Activated CD4-positive, alpha-beta T cell treated with anti-CD3 and anti-CD28 coated beads for 36 hours (primary cell): ENCODE results near the gene UBE2E2. TPM values are rescaled to one million over a fixed set of nuclear protein-coding genes. Genes with fewer than 3 reads are reported as not detected.

Source experiments
- ATAC-seq: fragments of 200-7000 bp; cut with Tn5 transposase; one replicate; pipeline ENCODE4 v1.10.0; 2021; ENCODE audit warnings: mild to moderate bottlenecking, moderate library complexity
- CTCF ChIA-PET: fragments of 350-600 bp; sonication (Branson Sonifier 250); formaldehyde crosslinking; loops from one replicate; lab custom pipeline; 2021; ENCODE audit warnings: antibody characterized with exemption; lab: Charles Lee
- POLR2A ChIA-PET: fragments of 350-600 bp; sonication (Branson Sonifier 250); formaldehyde crosslinking; loops from one replicate; lab custom pipeline; 2021; ENCODE audit warnings: antibody characterized with exemption, inconsistent platforms; lab: Charles Lee
- DNase-seq: peaks from one replicate; pipeline ENCODE4 v3.0.0-alpha.2; 2020
- H3K27ac Mint-ChIP-seq: one replicate; pipeline ENCODE4 v1.8.0; 2021; ENCODE audit warnings: mixed read lengths
- H3K27me3 Mint-ChIP-seq: one replicate; pipeline ENCODE4 v1.8.0; 2021; ENCODE audit warnings: mixed read lengths
- H3K36me3 Mint-ChIP-seq: one replicate; pipeline ENCODE4 v1.8.0; 2021; ENCODE audit warnings: low read depth, mixed read lengths
- H3K4me1 Mint-ChIP-seq: one replicate; pipeline ENCODE4 v1.8.0; 2021; ENCODE audit warnings: mixed read lengths
- H3K4me3 Mint-ChIP-seq: one replicate; pipeline ENCODE4 v1.8.0; 2021; ENCODE audit warnings: mild to moderate bottlenecking, moderate library complexity, mixed read lengths
- H3K9me3 Mint-ChIP-seq: one replicate; pipeline ENCODE4 v1.8.0; 2021; ENCODE audit warnings: low read depth, mixed read lengths
- intact Hi-C, 2 experiments: fragments of 100-400 bp; cut with DNase I in 1 of 2; cut with micrococcal nuclease in 1 of 2; formaldehyde crosslinking; loops; one replicate each; pipeline versions ENCODE4 v1.14.2 to v1.15.1; 2022 to 2024; cut with DNase I, micrococcal nuclease
- total RNA-seq, 2 experiments: library from RNA; stranded (reverse); gene quantifications; one replicate each; pipeline ENCODE4 v1.2.3, GENCODE V29; 2021

Gene UBE2E2
- 10 to 100 TPM; 13.5 to 18.2 TPM for total RNA-seq

GRCh38 chr3:23202921-23203707 lies at the start of gene UBE2E2:
TSS of gene UBE2E2 (plus strand) at chr3:23203327.
- intact Hi-C loops, result loop anchor here (1.0 to 10.0 kb wide), 6 partner anchors 234 to 742 kb away; partner anchors contain the start of genes NR1D2 (in 2 of the 2), UBE2E1 (in 2 of the 2), NKIRAS1 (in 1 of the 2) and RPL15 (in 1 of the 2)
- POLR2A ChIA-PET, result no interaction called here

GRCh38 chr3:23153436-23153835 lies 49.7 kb upstream of the UBE2E2 start:
- Mint-ChIP-seq H3K4me1 (no peaks in the 10 kb centered on the region), H3K27me3 (peaks cover 2% of the 10 kb centered on the region), H3K36me3 (no peaks in the 10 kb centered on the region), H3K27ac (no peak overlapping the region), H3K4me3 (no peak overlapping the region), H3K9me3 (peaks cover 3% of the 10 kb centered on the region)
- intact Hi-C loops, result no loop called here
- no peak for DNase-seq
- POLR2A ChIA-PET, result no interaction called here
- CTCF ChIA-PET, result interaction anchor here (0.8 kb wide), 1 partner anchor 22 kb away, joined by 3 read pairs; no protein-coding TSS in a partner anchor
- no peak for ATAC-seq

More at GRCh38 chr3:23202921-23203707, at the start of gene UBE2E2:
- CTCF ChIA-PET, result no interaction called here
- H3K27ac Mint-ChIP-seq, result peak within 1 kb of the TSS; percentile 76
- H3K4me3 Mint-ChIP-seq, result peak within 1 kb of the TSS; percentile 83
- peaks cover 11% of the 10 kb centered on the region for H3K27me3 Mint-ChIP-seq
- H3K4me1 Mint-ChIP-seq, result peaks cover 23% of the 10 kb centered on the region
- H3K9me3 Mint-ChIP-seq, result no peaks in the 10 kb centered on the region
- H3K36me3 Mint-ChIP-seq, result no peaks in the 10 kb centered on the region
- ATAC-seq, result peak; percentile 62
- peak; percentile 78 for DNase-seq

- ATAC-seq (no peak), DNase-seq (no peak)
- intact Hi-C loops, result no loop called here
- ChIA-PET POLR2A (no interaction called here), CTCF (no interaction called here)
- no peaks in the 10 kb centered on the region for H3K36me3 Mint-ChIP-seq
- H3K27ac Mint-ChIP-seq, result no peak overlapping the region
- no peak overlapping the region for H3K4me3 Mint-ChIP-seq
- peaks cover 4% of the 10 kb centered on the region for H3K27me3 Mint-ChIP-seq
- H3K4me1 Mint-ChIP-seq, result peaks cover 6% of the 10 kb centered on the region
- peaks cover 3% of the 10 kb centered on the region for H3K9me3 Mint-ChIP-seq
These were observed 45.8 kb upstream of the UBE2E2 start for GRCh38 chr3:23157331-23157730.

- Mint-ChIP-seq H3K9me3 (peaks cover 3% of the 10 kb centered on the region), H3K4me3 (no peak overlapping the region), H3K36me3 (no peaks in the 10 kb centered on the region), H3K27me3 (peaks cover 4% of the 10 kb centered on the region), H3K4me1 (peaks cover 6% of the 10 kb centered on the region), H3K27ac (no peak overlapping the region)
- ATAC-seq (no peak), DNase-seq (no peak)
- intact Hi-C loops, result no loop called here
- ChIA-PET CTCF (no interaction called here), POLR2A (no interaction called here)
These were observed 43.2 kb upstream of the UBE2E2 start for GRCh38 chr3:23159929-23160328.

- CTCF ChIA-PET, result interaction anchor here (0.6 kb wide), 1 partner anchor 116 kb away, joined by 3 read pairs; no protein-coding TSS in a partner anchor
These were observed 41.8 kb upstream of the UBE2E2 start for GRCh38 chr3:23161308-23161707.

GRCh38 chr3:23161896-23162570 lies 41.1 kb upstream of the UBE2E2 start:
- intact Hi-C loops, result no loop called here
- POLR2A ChIA-PET, result no interaction called here
- CTCF ChIA-PET, result no interaction called here
- Mint-ChIP-seq H3K36me3 (no peaks in the 10 kb centered on the region), H3K4me3 (no peak overlapping the region), H3K4me1 (peaks cover 6% of the 10 kb centered on the region), H3K27ac (peak overlapping the region; percentile 7), H3K9me3 (no peaks in the 10 kb centered on the region), H3K27me3 (peaks cover 2% of the 10 kb centered on the region)
- DNase-seq (no peak), ATAC-seq (no peak)

More at GRCh38 chr3:23161308-23161707, 41.8 kb upstream of the UBE2E2 start:
- peaks cover 2% of the 10 kb centered on the region for H3K27me3 Mint-ChIP-seq
- H3K4me1 Mint-ChIP-seq, result peaks cover 6% of the 10 kb centered on the region
- no peak for DNase-seq
- intact Hi-C loops, result no loop called here
- H3K9me3 Mint-ChIP-seq, result no peaks in the 10 kb centered on the region
- ATAC-seq, result no peak
- H3K27ac Mint-ChIP-seq, result no peak overlapping the region
- no peak overlapping the region for H3K4me3 Mint-ChIP-seq
- H3K36me3 Mint-ChIP-seq, result no peaks in the 10 kb centered on the region
- POLR2A ChIA-PET, result no interaction called here

GRCh38 chr3:23162934-23163333 lies 40.2 kb upstream of the UBE2E2 start:
- peaks cover 6% of the 10 kb centered on the region for H3K4me1 Mint-ChIP-seq
- ChIA-PET POLR2A (no interaction called here), CTCF (no interaction called here)
- no peak overlapping the region for H3K27ac Mint-ChIP-seq
- H3K27me3 Mint-ChIP-seq, result peaks cover 2% of the 10 kb centered on the region
- DNase-seq, result no peak
- no peaks in the 10 kb centered on the region for H3K36me3 Mint-ChIP-seq
- intact Hi-C loops, result no loop called here
- H3K9me3 Mint-ChIP-seq, result no peaks in the 10 kb centered on the region
- no peak overlapping the region for H3K4me3 Mint-ChIP-seq
- ATAC-seq, result no peak

- Mint-ChIP-seq H3K4me1 (peaks cover 6% of the 10 kb centered on the region), H3K27me3 (peaks cover 2% of the 10 kb centered on the region), H3K27ac (no peak overlapping the region), H3K9me3 (no peaks in the 10 kb centered on the region), H3K4me3 (no peak overlapping the region), H3K36me3 (no peaks in the 10 kb centered on the region)
- intact Hi-C loops, result no loop called here
- DNase-seq (no peak), ATAC-seq (no peak)
- ChIA-PET CTCF (interaction anchor here (0.8 kb wide), 1 partner anchor 68 kb away, joined by 5 read pairs; no protein-coding TSS in a partner anchor), POLR2A (no interaction called here)
These were observed 38.4 kb upstream of the UBE2E2 start for GRCh38 chr3:23164746-23165145.

GRCh38 chr3:23165571-23165970 lies 37.6 kb upstream of the UBE2E2 start:
- H3K9me3 Mint-ChIP-seq, result no peaks in the 10 kb centered on the region
- no peak overlapping the region for H3K27ac Mint-ChIP-seq
- CTCF ChIA-PET, result interaction anchor here (0.8 to 1.0 kb wide), 2 partner anchors 69 to 164 kb away, joined by 3 to 5 read pairs; no protein-coding TSS in a partner anchor
- intact Hi-C loops, result no loop called here
- DNase-seq, result no peak
- no peak overlapping the region for H3K4me3 Mint-ChIP-seq
- POLR2A ChIA-PET, result no interaction called here
- H3K4me1 Mint-ChIP-seq, result peaks cover 6% of the 10 kb centered on the region
- no peak for ATAC-seq
- no peaks in the 10 kb centered on the region for H3K36me3 Mint-ChIP-seq
- peaks cover 2% of the 10 kb centered on the region for H3K27me3 Mint-ChIP-seq

- ChIA-PET POLR2A (no interaction called here), CTCF (no interaction called here)
- H3K36me3 Mint-ChIP-seq, result no peaks in the 10 kb centered on the region
- ATAC-seq, result no peak
- H3K4me1 Mint-ChIP-seq, result peaks cover 6% of the 10 kb centered on the region
- DNase-seq, result no peak
- intact Hi-C loops, result no loop called here
- H3K27ac Mint-ChIP-seq, result no peak overlapping the region
- no peaks in the 10 kb centered on the region for H3K9me3 Mint-ChIP-seq
- no peak overlapping the region for H3K4me3 Mint-ChIP-seq
- peaks cover 2% of the 10 kb centered on the region for H3K27me3 Mint-ChIP-seq
These were observed 36.9 kb upstream of the UBE2E2 start for GRCh38 chr3:23166276-23166675.

GRCh38 chr3:23166845-23167244 lies 36.3 kb upstream of the UBE2E2 start:
- no peak for ATAC-seq
- Mint-ChIP-seq H3K27ac (no peak overlapping the region), H3K9me3 (no peaks in the 10 kb centered on the region), H3K36me3 (no peaks in the 10 kb centered on the region), H3K27me3 (peaks cover 2% of the 10 kb centered on the region), H3K4me3 (no peak overlapping the region), H3K4me1 (peaks cover 4% of the 10 kb centered on the region)
- CTCF ChIA-PET, result no interaction called here
- intact Hi-C loops, result no loop called here
- POLR2A ChIA-PET, result no interaction called here
- DNase-seq, result no peak
